CD14-positive monocyte (primary cell): ENCODE data around the gene FOXO1. TPM values are rescaled to one million over a fixed set of nuclear protein-coding genes. Genes with fewer than 3 reads are reported as not detected.

Experiments
- DNase-seq, 3 donors: peaks; one replicate each; pipeline ENCODE4 v3.0.0-alpha.2; 2011 to 2022
- H2AFZ ChIP-seq: 2 replicates; pipeline ENCODE4 v1.6.0; 2012; ENCODE audit warnings: mild to moderate bottlenecking, low read depth, low read length, inconsistent platforms; ENCODE audit not compliant: insufficient read depth, poor library complexity, severe bottlenecking
- H3K27ac ChIP-seq, 2 donors: 1 replicate in 1 of 2; 2 replicates in 1 of 2; pipeline ENCODE4 v1.5.1; 2012 to 2013; ENCODE audit warnings: low read length in 2 of 2, control low read depth in 1 of 2, inconsistent platforms in 1 of 2, low read depth in 1 of 2, mild to moderate bottlenecking in 1 of 2
- H3K27me3 ChIP-seq, 2 donors: one replicate each; pipeline versions ENCODE4 v1.6.0 to v1.6.1; 2011 to 2013; ENCODE audit warnings: low read length in 2 of 2; ENCODE audit not compliant: control insufficient read depth in 2 of 2, insufficient read depth in 2 of 2
- H3K36me3 ChIP-seq, 2 donors: replicated peaks in 1 of 2; 1 replicate in 1 of 2; 2 replicates in 1 of 2; pipeline versions ENCODE4 v1.5.1 to v1.6.1; 2012 to 2013; ENCODE audit warnings: low read length in 2 of 2, control low read depth in 1 of 2, inconsistent platforms in 1 of 2, mild to moderate bottlenecking in 1 of 2; ENCODE audit not compliant: insufficient read depth in 2 of 2, control insufficient read depth in 1 of 2
- H3K4me1 ChIP-seq, 2 donors: 1 replicate in 1 of 2; 2 replicates in 1 of 2; pipeline versions ENCODE4 v1.5.1 to v1.6.1; 2012 to 2013; ENCODE audit warnings: low read length in 2 of 2, control low read depth in 1 of 2, inconsistent platforms in 1 of 2, mild to moderate bottlenecking in 1 of 2, moderate library complexity in 1 of 2; ENCODE audit not compliant: insufficient read depth in 2 of 2, control insufficient read depth in 1 of 2
- H3K4me2 ChIP-seq: replicated peaks from 2 replicates; pipeline ENCODE3; 2012; ENCODE audit warnings: low read length, moderate library complexity, mild to moderate bottlenecking; ENCODE audit not compliant: poor library complexity, severe bottlenecking; ENCODE audit errors: extremely low read depth
- H3K4me3 ChIP-seq, 3 experiments: fragments of 200-600 bp in 1 of 3; sonication (generic) in 1 of 3; replicated peaks in 1 of 3; 1 replicate in 2 of 3; 2 replicates in 1 of 3; pipeline ENCODE4 v1.5.1; 2011 to 2013; ENCODE audit warnings: low read length in 3 of 3, mild to moderate bottlenecking in 3 of 3, control low read depth in 2 of 3, low read depth in 2 of 3, inconsistent platforms in 1 of 3, moderate library complexity in 1 of 3
- H3K79me2 ChIP-seq: 2 replicates; pipeline ENCODE4 v1.6.0; 2012; ENCODE audit warnings: mild to moderate bottlenecking, control low read depth, inconsistent platforms, low read length, moderate library complexity; ENCODE audit not compliant: insufficient read depth
- H3K9ac ChIP-seq: 2 replicates; pipeline ENCODE4 v1.6.0; 2017; ENCODE audit warnings: low read length, mild to moderate bottlenecking; ENCODE audit not compliant: insufficient read depth, poor library complexity, severe bottlenecking
- H3K9me3 ChIP-seq, 2 donors: replicated peaks in 1 of 2; 1 replicate in 1 of 2; 2 replicates in 1 of 2; pipeline versions ENCODE4 v1.5.1 to v1.6.1; 2012 to 2013; ENCODE audit warnings: low read length in 2 of 2, control low read depth in 1 of 2; ENCODE audit not compliant: control insufficient read depth in 1 of 2, insufficient read depth in 1 of 2
- H4K20me1 ChIP-seq: 2 replicates; pipeline ENCODE4 v1.6.0; 2012; ENCODE audit warnings: mild to moderate bottlenecking, low read length, control low read depth, moderate library complexity; ENCODE audit not compliant: insufficient read depth
- H3K27ac Mint-ChIP-seq, 7 donors: one replicate each; pipeline ENCODE4 v1.8.0; 2020; ENCODE audit warnings: mild to moderate bottlenecking in 7 of 7, mixed read lengths in 7 of 7, moderate library complexity in 6 of 7, inconsistent platforms in 2 of 7
- H3K27me3 Mint-ChIP-seq, 3 donors: one replicate each; pipeline ENCODE4 v1.8.0; 2021 to 2022; ENCODE audit warnings: low read depth in 3 of 3, mild to moderate bottlenecking in 3 of 3, mixed read lengths in 3 of 3, moderate library complexity in 3 of 3, inconsistent platforms in 1 of 3
- H3K36me3 Mint-ChIP-seq, 2 donors: one replicate each; pipeline ENCODE4 v1.8.0; 2020; ENCODE audit warnings: mixed read lengths in 2 of 2, inconsistent platforms in 1 of 2, mild to moderate bottlenecking in 1 of 2
- H3K4me1 Mint-ChIP-seq: one replicate; pipeline ENCODE4 v1.8.0; 2020; ENCODE audit warnings: mild to moderate bottlenecking, mixed read lengths
- H3K4me3 Mint-ChIP-seq, 2 donors: one replicate each; pipeline ENCODE4 v1.8.0; 2020; ENCODE audit warnings: mild to moderate bottlenecking in 2 of 2, mixed read lengths in 2 of 2, moderate library complexity in 1 of 2
- H3K9me3 Mint-ChIP-seq, 7 donors: one replicate each; pipeline ENCODE4 v1.8.0; 2020 to 2022; ENCODE audit warnings: mixed read lengths in 7 of 7, mild to moderate bottlenecking in 6 of 7, moderate library complexity in 6 of 7, inconsistent platforms in 2 of 7
- CTCF ChIP-seq: fragments of 200-600 bp; IDR thresholded peaks from one replicate; pipeline ENCODE4 v1.8.0; 2022; ENCODE audit warnings: antibody characterized with exemption, mild to moderate bottlenecking
- WGBS: methylation state at CpG from one replicate; pipeline ENCODE4 v1.1.5; 2013; ENCODE audit warnings: missing lambda C conversion rate; ENCODE audit not compliant: insufficient coverage; 5-methylcytosine and 5-hydroxymethylcytosine counted together
- intact Hi-C, 2 donors: fragments of 100-400 bp; cut with micrococcal nuclease; formaldehyde crosslinking; loops; one replicate each; pipeline versions ENCODE4 v1.15.0 to v1.15.1; 2023
- polyA plus RNA-seq, 3 donors: library from polyadenylated mRNA; depleted of rRNA in 1 of 3; unstranded in 2 of 3; stranded (reverse) in 1 of 3; fragments of 300-500 nt in 2 of 3; fragments of >200 nt in 1 of 3; fragmentation: Illumina TruSeq in 2 of 3; gene quantifications; 1 replicate in 2 of 3; 2 replicates in 1 of 3; pipeline ENCODE4 v1.2.3, GENCODE V29; 2012 to 2021

FOXO1 gene
- polyA plus RNA-seq, 3 donors: 3.1 to 11.3 (median 8.0) TPM

GRCh38 chr13:40580566-40581276 lies 85.7 kb downstream of the FOXO1 start:
- no peak overlapping the region for H3K9ac ChIP-seq
- no peak overlapping the region for H3K4me2 ChIP-seq
- Mint-ChIP-seq H3K4me3 (no peak overlapping the region), H3K27me3 (no peaks in the 10 kb centered on the region), H3K4me1 (peaks cover 16% of the 10 kb centered on the region), H3K36me3 (peaks cover 0 to 10% of the 10 kb centered on the region in 2 donors), H3K9me3 (peaks cover 5 to 15% (median 10%) of the 10 kb centered on the region in 7 donors), H3K27ac (no peak overlapping the region)
- no peak for TF ChIP-seq CTCF
- H3K9me3 ChIP-seq: no peaks in the 10 kb centered on the region
- H2AFZ ChIP-seq: no peak overlapping the region
- H3K4me3 ChIP-seq: no peak overlapping the region
- peaks cover 5% of the 10 kb centered on the region for H3K79me2 ChIP-seq
- peaks cover 98% of the 10 kb centered on the region for H4K20me1 ChIP-seq
- H3K4me1 ChIP-seq: no peaks in the 10 kb centered on the region
- H3K27me3 ChIP-seq: no peaks in the 10 kb centered on the region
- no peak overlapping the region for H3K27ac ChIP-seq
- no peaks in the 10 kb centered on the region for H3K36me3 ChIP-seq
- DNase-seq: no peak
- no CpG with 5 or more reads among the region's 7 CpGs for WGBS
- intact Hi-C loops: no loop called here

- no CpG with 5 or more reads among the region's 2 CpGs for WGBS
- intact Hi-C loops: loop anchor here in 1 of 2 donors (5.0 kb wide), 1 partner anchor 52 kb away; no protein-coding TSS in a partner anchor
- H3K4me3 ChIP-seq: no peak overlapping the region
These were observed 86.9 kb downstream of the FOXO1 start for GRCh38 chr13:40579535-40579934.

More at GRCh38 chr13:40579535-40579934, 86.9 kb downstream of the FOXO1 start:
- H3K27ac Mint-ChIP-seq: no peak overlapping the region
- H3K27me3 ChIP-seq: no peaks in the 10 kb centered on the region
- H3K27ac ChIP-seq: no peak overlapping the region
- H3K4me1 Mint-ChIP-seq: peaks cover 17% of the 10 kb centered on the region
- peaks cover 3 to 15% (median 10%) of the 10 kb centered on the region in 7 donors for H3K9me3 Mint-ChIP-seq
- peaks cover 98% of the 10 kb centered on the region for H4K20me1 ChIP-seq
- peaks cover 10% of the 10 kb centered on the region for H3K79me2 ChIP-seq
- H2AFZ ChIP-seq: no peak overlapping the region
- no peak for DNase-seq
- H3K36me3 Mint-ChIP-seq: peaks cover 0 to 10% of the 10 kb centered on the region in 2 donors
- H3K4me2 ChIP-seq: no peak overlapping the region
- no peak overlapping the region for H3K9ac ChIP-seq
- TF ChIP-seq CTCF: no peak
- H3K27me3 Mint-ChIP-seq: no peaks in the 10 kb centered on the region
- H3K36me3 ChIP-seq: no peaks in the 10 kb centered on the region
- no peak overlapping the region for H3K4me3 Mint-ChIP-seq
- no peaks in the 10 kb centered on the region for H3K4me1 ChIP-seq
- H3K9me3 ChIP-seq: no peaks in the 10 kb centered on the region
